ENCODE results near the gene SLC35E4.

Gene SLC35E4

GRCh38 chr22:30680991-30681770, 45.6 kb downstream of the SLC35E4 start:
- DNase-seq (ENCODE audit: extremely low read depth, low read depth): no peak
- no peak for TF ChIP-seq CTCF (IDR thresholded peaks at IDR 0.05; ENCODE audit: low read depth, low read length)

GRCh38 chr22:30681831-30682230, 46.2 kb downstream of the SLC35E4 start:
- no peak for DNase-seq (ENCODE audit: extremely low read depth, low read depth)
- TF ChIP-seq CTCF (IDR thresholded peaks at IDR 0.05; ENCODE audit: low read depth, low read length): no peak

- no peak for TF ChIP-seq CTCF (IDR thresholded peaks at IDR 0.05; ENCODE audit: low read depth, low read length)
- no peak for DNase-seq (ENCODE audit: extremely low read depth, low read depth)
These were observed 49.6 kb downstream of the SLC35E4 start for GRCh38 chr22:30685178-30685577.

GRCh38 chr22:30687358-30687757, 51.8 kb downstream of the SLC35E4 start:
- no peak for DNase-seq (ENCODE audit: extremely low read depth, low read depth)
- no peak for TF ChIP-seq CTCF (IDR thresholded peaks at IDR 0.05; ENCODE audit: low read depth, low read length)

- no peak for DNase-seq (ENCODE audit: extremely low read depth, low read depth)
- TF ChIP-seq CTCF (IDR thresholded peaks at IDR 0.05; ENCODE audit: low read depth, low read length): no peak
These were observed 54.0 kb downstream of the SLC35E4 start for GRCh38 chr22:30689622-30690021.

- no peak for TF ChIP-seq CTCF (IDR thresholded peaks at IDR 0.05; ENCODE audit: low read depth, low read length)
- DNase-seq (ENCODE audit: extremely low read depth, low read depth): no peak
These were observed 55.6 kb downstream of the SLC35E4 start for GRCh38 chr22:30691204-30691603.

- DNase-seq (ENCODE audit: extremely low read depth, low read depth): no peak
- no peak for TF ChIP-seq CTCF (IDR thresholded peaks at IDR 0.05; ENCODE audit: low read depth, low read length)
These were observed 58.6 kb downstream of the SLC35E4 start for GRCh38 chr22:30694171-30694639.
